HCT116 (cell line): ENCODE data around the gene GCLC. TPM values are rescaled to one million over a fixed set of nuclear protein-coding genes. Genes with fewer than 3 reads are reported as not detected.

Source experiments
- ATAC-seq: fragments of 200-7000 bp; cut with Tn5 transposase; 2 replicates; pipeline ENCODE4 v1.9.1; 2020; ENCODE audit warnings: mild to moderate bottlenecking, moderate library complexity
- BruUV-seq: library from RNA; stranded (reverse); fragments of 400-500 nt; replicated peaks from 2 replicates; lab custom pipeline; 2021; lab: Mats Ljungman, UMichigan
- CTCF ChIA-PET: fragments of 300-600 bp; sonication (Branson Sonifier 250); formaldehyde crosslinking; loops from one replicate; lab custom pipeline; 2021; ENCODE audit warnings: antibody characterized with exemption; lab: Charles Lee
- POLR2A ChIA-PET: fragments of 300-600, 350-600 bp; sonication (Branson Sonifier 250); formaldehyde crosslinking; loops from one replicate; lab custom pipeline; 2021; ENCODE audit warnings: antibody characterized with exemption; lab: Charles Lee
- RAD21 ChIA-PET, 2 experiments: fragments of 300-600 bp; sonication (Branson Sonifier 250); formaldehyde crosslinking; loops; one replicate each; lab custom pipeline; 2023; ENCODE audit warnings: low total read pairs in 2 of 2; ENCODE audit not compliant: uncharacterized antibody in 2 of 2, unreplicated experiment in 2 of 2, low non-redundant PET in 1 of 2; lab: Charles Lee
- DNase-seq: peaks from one replicate; pipeline ENCODE4 v3.0.0-alpha.2; 2010; ENCODE audit warnings: low read depth, low spot score
- H2AFZ ChIP-seq: fragments of 200-600 bp; shearing (Covaris generic), sonication (generic); 2 replicates; pipeline ENCODE4 v1.6.1; 2017; ENCODE audit warnings: low read depth, mixed run types, mixed read lengths, antibody characterized with exemption, low read length; ENCODE audit not compliant: poor library complexity, severe bottlenecking
- H3K27ac ChIP-seq: 2 replicates; pipeline ENCODE4 v1.5.1; 2012; ENCODE audit warnings: low read depth, low read length
- H3K27me3 ChIP-seq: fragments of 200-600 bp; sonication (generic); 2 replicates; pipeline ENCODE4 v1.6.1; 2016; ENCODE audit warnings: mixed run types, low read length, mixed read lengths; ENCODE audit not compliant: insufficient read depth
- H3K36me3 ChIP-seq, 2 experiments: fragments of 200-500 bp in 1 of 2; fragments of 200-600 bp in 1 of 2; sonication (Bioruptor generic) in 1 of 2; sonication (generic) in 1 of 2; 2 replicates each; pipeline versions ENCODE4 v1.5.1 to v1.6.1; 2014 to 2016; ENCODE audit warnings: low read length in 2 of 2, inconsistent platforms in 1 of 2, mixed read lengths in 1 of 2, mixed run types in 1 of 2; ENCODE audit not compliant: insufficient read depth in 2 of 2, control insufficient read depth in 1 of 2
- H3K4me1 ChIP-seq, 2 experiments: fragments of 200-600 bp in 1 of 2; sonication (generic) in 1 of 2; 2 replicates each; pipeline versions ENCODE4 v1.5.1 to v1.6.1; 2012 to 2017; ENCODE audit warnings: low read length in 2 of 2, inconsistent platforms in 1 of 2, mild to moderate bottlenecking in 1 of 2, mixed read lengths in 1 of 2, mixed run types in 1 of 2, moderate library complexity in 1 of 2; ENCODE audit not compliant: insufficient read depth in 2 of 2, control insufficient read depth in 1 of 2
- H3K4me2 ChIP-seq: fragments of 200-600 bp; sonication (generic); 2 replicates; pipeline ENCODE4 v1.6.1; 2017; ENCODE audit warnings: mixed run types, low read length, mixed read lengths
- H3K4me3 ChIP-seq, 2 experiments: fragments of 200-600 bp in 1 of 2; sonication (generic) in 1 of 2; replicated peaks in 1 of 2; 2 replicates each; pipeline ENCODE4 v1.5.1; 2011 to 2016; ENCODE audit warnings: low read length in 2 of 2, control low read depth in 1 of 2, low read depth in 1 of 2, mild to moderate bottlenecking in 1 of 2, mixed read lengths in 1 of 2, mixed run types in 1 of 2
- H3K79me2 ChIP-seq: fragments of 200-600 bp; sonication (generic); 2 replicates; pipeline ENCODE4 v1.6.1; 2017; ENCODE audit warnings: mild to moderate bottlenecking, mixed run types, low read length, moderate library complexity, mixed read lengths; ENCODE audit not compliant: insufficient read depth
- H3K9ac ChIP-seq: fragments of 200-600 bp; sonication (generic); 2 replicates; pipeline ENCODE4 v1.6.1; 2016; ENCODE audit warnings: low read length, mixed read lengths
- H3K9me2 ChIP-seq: fragments of 200-600 bp; sonication (generic), shearing (Covaris generic); 2 replicates; pipeline ENCODE4 v1.6.1; 2017; ENCODE audit warnings: mixed run types, mild to moderate bottlenecking, moderate library complexity; ENCODE audit not compliant: insufficient read depth
- H3K9me3 ChIP-seq, 2 experiments: fragments of 200-500 bp in 1 of 2; fragments of 200-600 bp in 1 of 2; sonication (Bioruptor generic) in 1 of 2; sonication (generic) in 1 of 2; 2 replicates each; pipeline ENCODE4 v1.6.1; 2014 to 2017; ENCODE audit warnings: low read length in 2 of 2, mixed read lengths in 2 of 2, inconsistent platforms in 1 of 2, low read depth in 1 of 2, mild to moderate bottlenecking in 1 of 2, mixed run types in 1 of 2, moderate library complexity in 1 of 2; ENCODE audit not compliant: control insufficient read depth in 1 of 2, insufficient read depth in 1 of 2
- H4K20me1 ChIP-seq: fragments of 200-600 bp; sonication (generic), shearing (Covaris generic); 2 replicates; pipeline ENCODE4 v1.6.1; 2017; ENCODE audit warnings: mixed run types, mild to moderate bottlenecking, moderate library complexity; ENCODE audit not compliant: insufficient read depth
- CBX3 ChIP-seq: IDR thresholded peaks from 2 replicates; pipeline ENCODE4 v1.6.1; 2012; ENCODE audit warnings: low read depth
- EZH2 ChIP-seq: fragments of 200-600 bp; sonication (generic); IDR thresholded peaks from 2 replicates; pipeline ENCODE4 v1.6.1; 2017; ENCODE audit warnings: antibody characterized with exemption, mixed run types
- FOSL1 ChIP-seq: IDR thresholded peaks from 2 replicates; pipeline ENCODE4 v1.6.1; 2012; ENCODE audit warnings: low read depth
- RAD21 ChIP-seq: IDR thresholded peaks from 2 replicates; pipeline ENCODE4 v1.6.1; 2012; ENCODE audit warnings: low read depth, mild to moderate bottlenecking
- SP1 ChIP-seq: IDR thresholded peaks from 2 replicates; pipeline ENCODE4 v1.6.1; 2012; ENCODE audit warnings: low read depth
- SRF ChIP-seq: IDR thresholded peaks from 2 replicates; pipeline ENCODE4 v1.6.1; 2012; ENCODE audit warnings: low read depth
- ZBTB33 ChIP-seq: IDR thresholded peaks from 2 replicates; pipeline ENCODE4 v1.6.1; 2011; ENCODE audit warnings: mild to moderate bottlenecking, low read length, moderate library complexity; ENCODE audit not compliant: insufficient replicate concordance; ENCODE audit errors: extremely low read depth
- ZFX ChIP-seq: fragments of 450-650 bp; IDR thresholded peaks from 2 replicates; pipeline ENCODE4 v1.6.1; 2017
- ZNF274 ChIP-seq: fragments of 200-500 bp; sonication (Bioruptor generic); IDR thresholded peaks from 2 replicates; pipeline ENCODE4 v1.6.1; 2014; ENCODE audit warnings: mild to moderate bottlenecking, low read depth, low read length, inconsistent platforms
- intact Hi-C: fragments of 100-400 bp; cut with micrococcal nuclease; formaldehyde crosslinking; loops from 2 replicates; pipeline ENCODE4 v1.10.0; 2022
- total RNA-seq: library from RNA; stranded (reverse); gene quantifications from one replicate; pipeline ENCODE4 v1.2.1, GENCODE V29; 2021; ENCODE audit not compliant: unreplicated experiment

GCLC gene
- total RNA-seq, 1 experiment from 2014 or later, result 72.0 TPM

- TF ChIP-seq ZBTB33 (no peak), EZH2 (no peak), FOSL1 (no peak), SRF (no peak), RAD21 (no peak), CBX3 (no peak)
These were observed 21.9 kb upstream of the GCLC start (continued) for GRCh38 chr6:53566755-53567154.

GRCh38 chr6:53565886-53566285, 21.0 kb upstream of the GCLC start:
- H4K20me1 ChIP-seq, result no peaks in the 10 kb centered on the region
- no peaks in the 10 kb centered on the region for H3K79me2 ChIP-seq
- H3K9me2 ChIP-seq, result no peaks in the 10 kb centered on the region
- intact Hi-C loops, result no loop called here
- no peak overlapping the region for H3K9ac ChIP-seq
- H3K4me3 ChIP-seq, result no peak overlapping the region
- no peak for ATAC-seq
- RAD21 ChIA-PET, result no interaction called here
- no peaks in the 10 kb centered on the region for H3K4me1 ChIP-seq
- H2AFZ ChIP-seq, result no peak overlapping the region
- CTCF ChIA-PET, result no interaction called here
- H3K27me3 ChIP-seq, result no peaks in the 10 kb centered on the region
- no peaks in the 10 kb centered on the region for H3K36me3 ChIP-seq
- DNase-seq, result no peak
- TF ChIP-seq ZFX, result no peak
- TF ChIP-seq ZNF274, result no peak
- no peak for TF ChIP-seq SP1
- POLR2A ChIA-PET, result no interaction called here
- no peak overlapping the region for H3K27ac ChIP-seq
- no TSS peak for BruUV-seq
- H3K9me3 ChIP-seq, result 0 out of 4 replicates have a peak, but pooled peaks cover 0 to 3% of the 10 kb centered on the region in 2 experiments
- no peak overlapping the region for H3K4me2 ChIP-seq
